ENCODE data around the gene FAM110D.

The FAM110D gene

GRCh38 chr1:26158908-26159742 lies at the start of gene FAM110D:
Gene FAM110D (plus strand): TSS chr1:26159079. CDS start chr1:26161292, 2,213 bp downstream.
- no peak for DNase-seq

GRCh38 chr1:26109229-26110164 lies 49.4 kb upstream of the FAM110D start:
- no peak for DNase-seq

GRCh38 chr1:26110731-26111529 lies 47.9 kb upstream of the FAM110D start:
- DNase-seq: peak; percentile 62

GRCh38 chr1:26111530-26112406 lies 47.1 kb upstream of the FAM110D start, which contains the start of gene PDIK1L:
Gene PDIK1L (plus strand): TSS chr1:26111824. CDS start chr1:26114309, 2,485 bp downstream.
- peak; percentile 89 for DNase-seq

GRCh38 chr1:26112407-26112775 lies 46.5 kb upstream of the FAM110D start:
- no peak for DNase-seq

GRCh38 chr1:26114165-26114927 lies 44.5 kb upstream of the FAM110D start:
- no peak for DNase-seq

GRCh38 chr1:26119892-26120608 lies 38.8 kb upstream of the FAM110D start:
- no peak for DNase-seq

- no peak for DNase-seq
Measured at GRCh38 chr1:26121854-26122773, 36.8 kb upstream of the FAM110D start.

- DNase-seq: no peak
Measured at GRCh38 chr1:26122988-26123973, 35.6 kb upstream of the FAM110D start.

- no peak for DNase-seq
Measured at GRCh38 chr1:26124418-26125331, 34.2 kb upstream of the FAM110D start.

GRCh38 chr1:26125382-26125781 lies 33.5 kb upstream of the FAM110D start:
- no peak for DNase-seq

- no peak for DNase-seq
Measured at GRCh38 chr1:26125946-26126320, 32.9 kb upstream of the FAM110D start.

GRCh38 chr1:26126321-26127084 lies 32.4 kb upstream of the FAM110D start:
- DNase-seq: no peak

GRCh38 chr1:26127235-26128163 lies 31.4 kb upstream of the FAM110D start:
- DNase-seq: no peak

GRCh38 chr1:26129778-26130177 lies 29.1 kb upstream of the FAM110D start:
- no peak for DNase-seq

All from NCI-H446 treated with DMSO at 0.1 percent for 48 hours (cell line).